Measurements from ENCODE around the gene TTLL6.
"Not testable (repeated sequence)": the region's sequence is repeated elsewhere in the genome, so short reads cannot be mapped to it uniquely, and the experiment has no call there.

TTLL6 gene

GRCh38 chr17:48841395-48841831 is 24.4 kb upstream of the TTLL6 start:
- Histone ChIP-seq H3K9me3 (no peaks in the 10 kb centered on the region), H3K27me3 (no peaks in the 10 kb centered on the region), H3K9ac (peak overlapping the region; percentile 36), H4K20me1 (no peaks in the 10 kb centered on the region; the same call in 1 of the 2 replicates), H3K4me1 (peaks cover 70% of the 10 kb centered on the region), H3K4me2 (peak overlapping the region; percentile 77), H3K4me3 (peak overlapping the region; percentile 33), H3K36me3 (peaks cover 52% of the 10 kb centered on the region), H3K27ac (peak overlapping the region; percentile 40; the same call in 1 of the 2 replicates)
- TF ChIP-seq Cebpa-rat (IDR thresholded peaks at IDR 0.05) = peak; percentile 78

- peak overlapping the region; percentile 40; the same call in 1 of the 2 replicates for H3K27ac ChIP-seq
- TF ChIP-seq Cebpa-rat (IDR thresholded peaks at IDR 0.05) = no peak
- peaks cover 49% of the 10 kb centered on the region for H3K36me3 ChIP-seq
- H3K4me1 ChIP-seq = peaks cover 80% of the 10 kb centered on the region
- no peak overlapping the region for H3K9ac ChIP-seq
- no peaks in the 10 kb centered on the region for H3K9me3 ChIP-seq
- peaks cover 2% of the 10 kb centered on the region; the same call in 1 of the 2 replicates for H4K20me1 ChIP-seq
- H3K4me3 ChIP-seq = no peak overlapping the region
- H3K4me2 ChIP-seq = peak overlapping the region; percentile 77
- no peaks in the 10 kb centered on the region for H3K27me3 ChIP-seq
These were observed 23.4 kb upstream of the TTLL6 start for GRCh38 chr17:48840441-48840840.

- H3K4me2 ChIP-seq = peak overlapping the region; percentile 77
- H3K27me3 ChIP-seq, H3K9me3 ChIP-seq: not testable (repeated sequence)
- peaks cover 28% of the 10 kb centered on the region; the same call in 1 of the 2 replicates for H4K20me1 ChIP-seq
- H3K36me3 ChIP-seq = peaks cover 24% of the 10 kb centered on the region
- peak overlapping the region; percentile 20; the same call in 1 of the 2 replicates for H3K4me3 ChIP-seq
- peaks cover 100% of the 10 kb centered on the region for H3K4me1 ChIP-seq
- peak overlapping the region; percentile 67 for H3K9ac ChIP-seq
- peak overlapping the region; percentile 82 for H3K27ac ChIP-seq
These were observed 20.4 kb upstream of the TTLL6 start for GRCh38 chr17:48837458-48837857.

GRCh38 chr17:48835971-48836370 is 18.9 kb upstream of the TTLL6 start:
- Histone ChIP-seq H3K9me3 (no peaks in the 10 kb centered on the region), H3K27ac (no peak overlapping the region), H3K36me3 (peaks cover 17% of the 10 kb centered on the region), H3K4me3 (no peak overlapping the region), H3K27me3 (no peaks in the 10 kb centered on the region), H3K4me2 (peak overlapping the region; percentile 77), H3K4me1 (peaks cover 96% of the 10 kb centered on the region), H4K20me1 (peaks cover 39% of the 10 kb centered on the region; the same call in 1 of the 2 replicates), H3K9ac (no peak overlapping the region)
- no peak for TF ChIP-seq Cebpa-rat (IDR thresholded peaks at IDR 0.05)

GRCh38 chr17:48834973-48835372 is 17.9 kb upstream of the TTLL6 start:
- no peaks in the 10 kb centered on the region for H3K27me3 ChIP-seq
- no peak overlapping the region for H3K9ac ChIP-seq
- no peak overlapping the region for H3K4me3 ChIP-seq
- peaks cover 91% of the 10 kb centered on the region for H3K4me1 ChIP-seq
- H3K4me2 ChIP-seq = peak overlapping the region; percentile 77; the same call in 1 of the 2 replicates
- peaks cover 14% of the 10 kb centered on the region for H3K36me3 ChIP-seq
- peaks cover 39% of the 10 kb centered on the region; the same call in 1 of the 2 replicates for H4K20me1 ChIP-seq
- H3K27ac ChIP-seq = no peak overlapping the region
- TF ChIP-seq Cebpa-rat (IDR thresholded peaks at IDR 0.05) = no peak
- no peaks in the 10 kb centered on the region for H3K9me3 ChIP-seq

GRCh38 chr17:48831549-48831883 is 14.5 kb upstream of the TTLL6 start:
- peak overlapping the region; percentile 77 for H3K4me2 ChIP-seq
- no peaks in the 10 kb centered on the region for H3K27me3 ChIP-seq
- peaks cover 39% of the 10 kb centered on the region; the same call in 1 of the 2 replicates for H4K20me1 ChIP-seq
- H3K36me3 ChIP-seq = peaks cover 11% of the 10 kb centered on the region
- peak overlapping the region; percentile 86 for H3K27ac ChIP-seq
- H3K9me3 ChIP-seq = no peaks in the 10 kb centered on the region
- peak overlapping the region; percentile 87 for H3K4me3 ChIP-seq
- peak overlapping the region; percentile 86 for H3K9ac ChIP-seq
- peaks cover 66% of the 10 kb centered on the region for H3K4me1 ChIP-seq
- TF ChIP-seq Cebpa-rat (IDR thresholded peaks at IDR 0.05) = no peak

GRCh38 chr17:48830840-48831548 is 14.0 kb upstream of the TTLL6 start, which contains the start of gene CALCOCO2:
Gene CALCOCO2, plus strand, starts transcription at chr17:48831035. Its CDS starts 10,673 bp downstream, at chr17:48841708.
- Histone ChIP-seq H4K20me1 (peaks cover 39% of the 10 kb centered on the region; the same call in 1 of the 2 replicates), H3K9ac (peak within 1 kb of the TSS; percentile 86), H3K36me3 (peaks cover 9% of the 10 kb centered on the region), H3K4me2 (peak within 1 kb of the TSS; percentile 77), H3K9me3 (no peaks in the 10 kb centered on the region), H3K27me3 (no peaks in the 10 kb centered on the region), H3K4me1 (peaks cover 61% of the 10 kb centered on the region), H3K27ac (peak within 1 kb of the TSS; percentile 86), H3K4me3 (peak within 1 kb of the TSS; percentile 87)
- TF ChIP-seq Cebpa-rat (IDR thresholded peaks at IDR 0.05) = peak; percentile 92

- peaks cover 15% of the 10 kb centered on the region for H3K4me1 ChIP-seq
- no peaks in the 10 kb centered on the region for H3K36me3 ChIP-seq
- H4K20me1 ChIP-seq = no peaks in the 10 kb centered on the region
- H3K4me3 ChIP-seq = no peak overlapping the region
- H3K4me2 ChIP-seq = no peak overlapping the region
- H3K9me3 ChIP-seq = no peaks in the 10 kb centered on the region
- no peaks in the 10 kb centered on the region for H3K27me3 ChIP-seq
- no peak overlapping the region for H3K27ac ChIP-seq
- no peak for TF ChIP-seq Cebpa-rat (IDR thresholded peaks at IDR 0.05)
- H3K9ac ChIP-seq = no peak overlapping the region
These were observed 8.7 kb upstream of the TTLL6 start for GRCh38 chr17:48825446-48826381.

GRCh38 chr17:48820936-48821335 is 3.9 kb upstream of the TTLL6 start:
- H3K4me2 ChIP-seq, H3K36me3 ChIP-seq, H3K27ac ChIP-seq, H3K9me3 ChIP-seq, H3K4me3 ChIP-seq, H3K27me3 ChIP-seq, H3K9ac ChIP-seq, H4K20me1 ChIP-seq: not testable (repeated sequence)
- peaks cover 27% of the 10 kb centered on the region for H3K4me1 ChIP-seq
